MM.1S (cell line): ENCODE measurements around the gene ANO2.

Experiments used
- CTCF ChIP-seq: fragments of 300-600 bp; sonication (generic); IDR thresholded peaks from 2 replicates; pipeline ENCODE4 v1.5.1; 2016; ENCODE audit warnings: antibody characterized with exemption, low read length, mixed read lengths
- EZH2 ChIP-seq: fragments of 300-600 bp; sonication (generic); optimal IDR thresholded peaks from 2 replicates; pipeline ENCODE3; 2017; ENCODE audit warnings: low read depth, mild to moderate bottlenecking, antibody characterized with exemption, low read length, mixed read lengths

- TF ChIP-seq CTCF = no peak
- TF ChIP-seq EZH2 = no peak
Measured at GRCh38 chr12:5565933-5566599, 379.0 kb downstream of the ANO2 start.
